Upper lobe of left lung (tissue), 4 donors: ENCODE data around the gene CERS6.

Source experiments
- CTCF ChIP-seq, 6 experiments: fragments of 450-650 bp in 4 of 6; fragments of 200-600 bp in 2 of 6; sonication (generic) in 2 of 6; IDR thresholded peaks; one replicate each; pipeline ENCODE4 v1.5.1; 2016 to 2019; ENCODE audit warnings: antibody characterized with exemption in 6 of 6
- EP300 ChIP-seq, 4 donors: sonication (generic); formaldehyde crosslinking; IDR thresholded peaks; one replicate each; pipeline ENCODE4 v1.5.1; 2017; ENCODE audit warnings: antibody characterized with exemption in 4 of 4, control low read depth in 2 of 4
- POLR2A ChIP-seq, 4 donors: fragments of 450-650 bp; IDR thresholded peaks; one replicate each; pipeline ENCODE4 v1.5.1; 2016 to 2017; ENCODE audit warnings: antibody characterized with exemption in 4 of 4, mild to moderate bottlenecking in 2 of 4
- POLR2AphosphoS5 ChIP-seq, 2 donors: sonication (generic); formaldehyde crosslinking; IDR thresholded peaks; one replicate each; pipeline ENCODE4 v1.5.1; 2017; ENCODE audit warnings: antibody characterized with exemption in 2 of 2

GRCh38 chr2:168501466-168502065, 45.5 kb downstream of the CERS6 start:
- TF ChIP-seq POLR2AphosphoS5 (IDR thresholded peaks at IDR 0.05), result no peak
- TF ChIP-seq POLR2A (IDR thresholded peaks at IDR 0.05), result no peak
- no peak for TF ChIP-seq CTCF (IDR thresholded peaks at IDR 0.05)
- no peak for TF ChIP-seq EP300 (IDR thresholded peaks at IDR 0.05)
